ENCODE measurements around the gene CLEC16A. TPM values are rescaled to one million over a fixed set of nuclear protein-coding genes. Genes with fewer than 3 reads are reported as not detected.

CLEC16A gene
- total RNA-seq, 4 donors from 2014 or later, result 20.2 to 28.8 (median 22.8) TPM

GRCh38 chr16:11097094-11097786 is 152.9 kb downstream of the CLEC16A start:
- no peak for TF ChIP-seq CTCF (IDR thresholded peaks at IDR 0.05; ENCODE audit: low read depth)

GRCh38 chr16:11097787-11098167 is 153.4 kb downstream of the CLEC16A start:
- no peak for TF ChIP-seq CTCF (IDR thresholded peaks at IDR 0.05; ENCODE audit: low read depth)

GRCh38 chr16:11098601-11099390 is 154.4 kb downstream of the CLEC16A start:
- TF ChIP-seq CTCF (IDR thresholded peaks at IDR 0.05; ENCODE audit: low read depth), result no peak

GRCh38 chr16:11099672-11100205 is 155.4 kb downstream of the CLEC16A start:
- no peak for TF ChIP-seq CTCF (IDR thresholded peaks at IDR 0.05; ENCODE audit: low read depth)

GRCh38 chr16:11100239-11100750 is 155.9 kb downstream of the CLEC16A start:
- no peak for TF ChIP-seq CTCF (IDR thresholded peaks at IDR 0.05; ENCODE audit: low read depth)

GRCh38 chr16:11101283-11101682 is 156.9 kb downstream of the CLEC16A start:
- TF ChIP-seq CTCF (IDR thresholded peaks at IDR 0.05; ENCODE audit: low read depth), result no peak
